Measurements from ENCODE around the gene IGF2. TPM values are rescaled to one million over a fixed set of nuclear protein-coding genes. Genes with fewer than 3 reads are reported as not detected.

Gene IGF2
- total and polyA plus RNA-seq, 2 donors (not counting 3 experiments of a cell fraction or from before 2014, with no cell fraction given): 5.7 to 21.0 TPM

GRCh38 chr11:2180347-2180746 lies 41.2 kb upstream of the IGF2 start:
- Histone ChIP-seq H3K27ac (ENCODE audit: insufficient read depth, low read depth, low read length) (no peak overlapping the region), H3K4me3 (replicated peaks in 1 of 3; ENCODE audit: insufficient read depth in 1 of 3, low read depth in 1 of 3, low read length in 3 of 3) (no peak overlapping the region), H4K20me1 (replicated peaks; ENCODE audit: control insufficient read depth, extremely low read depth, insufficient read depth, low read length) (no peaks in the 10 kb centered on the region), H3K9ac (replicated peaks; ENCODE audit: extremely low read depth, insufficient read depth, low read length) (no peak overlapping the region), H3K79me2 (ENCODE audit: control insufficient read depth, insufficient read depth, low read length) (no peaks in the 10 kb centered on the region), H2AFZ (ENCODE audit: low read depth, low read length) (no peak overlapping the region), H3K27me3 (ENCODE audit: control insufficient read depth in 2 of 2, insufficient read depth in 2 of 2, low read length in 2 of 2) (no peaks in the 10 kb centered on the region), H3K36me3 (ENCODE audit: control insufficient read depth in 2 of 2, extremely low read depth in 1 of 2, insufficient read depth in 2 of 2, low read length in 2 of 2) (no peaks in the 10 kb centered on the region), H3K9me3 (replicated peaks; ENCODE audit: control insufficient read depth, insufficient read depth, low read length) (no peaks in the 10 kb centered on the region), H3K4me1 (ENCODE audit: control insufficient read depth, extremely low read depth, insufficient read depth, low read length) (no peaks in the 10 kb centered on the region), H3K9me1 (replicated peaks; ENCODE audit: control insufficient read depth, extremely low read depth, insufficient read depth, low read length) (no peaks in the 10 kb centered on the region), H3K4me2 (ENCODE audit: insufficient read depth, low read length) (no peak overlapping the region)
- no peak for DNase-seq (ENCODE audit: low read depth, low spot score)
- POLR2A ChIA-PET: no interaction called here
- intact Hi-C loops (cut with micrococcal nuclease): no loop called here
- dilution Hi-C loops (cut with MboI; ENCODE audit: extremely low pct_ligation_motif_present, low sequenced_read_pairs): no loop called here
- BruUV-seq (replicated peaks): no TSS peak
- CTCF ChIA-PET: no interaction called here
- no peak for FAIRE-seq
- TF ChIP-seq FOS (IDR thresholded peaks at IDR 0.05; ENCODE audit: borderline replicate concordance, insufficient read depth, low read length): no peak
- TF ChIP-seq POLR2AphosphoS5 (IDR thresholded peaks at IDR 0.05; ENCODE audit: insufficient read depth, low read depth, low read length): no peak
- no peak for TF ChIP-seq EZH2 (IDR thresholded peaks at IDR 0.05; ENCODE audit: borderline replicate concordance, low read depth, low read length, severe bottlenecking)

DNA sequence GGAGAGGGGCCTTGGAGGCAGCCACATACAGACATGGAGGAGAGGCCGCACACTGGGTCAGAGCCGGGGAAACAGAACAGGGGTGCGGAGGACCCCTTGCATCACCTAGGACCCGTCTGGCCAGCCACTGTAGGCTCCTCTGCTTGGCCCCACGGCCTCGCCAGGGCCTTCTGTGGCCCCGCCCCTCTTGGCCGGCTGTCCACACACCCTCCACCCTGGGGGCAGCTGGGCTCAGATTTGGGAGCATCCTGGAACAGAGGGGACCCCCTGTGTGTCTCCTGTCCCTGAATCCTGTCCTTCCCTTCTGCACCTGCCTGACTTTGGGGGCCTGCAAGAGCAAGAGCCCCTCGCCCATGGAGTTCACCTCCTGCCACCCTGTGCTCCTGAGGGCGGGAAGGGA lies 40.3 kb upstream of the IGF2 start:
- Histone ChIP-seq H3K9me3 (replicated peaks; ENCODE audit: control insufficient read depth, insufficient read depth, low read length) (no peaks in the 10 kb centered on the region), H4K20me1 (replicated peaks; ENCODE audit: control insufficient read depth, extremely low read depth, insufficient read depth, low read length) (no peaks in the 10 kb centered on the region), H3K36me3 (ENCODE audit: control insufficient read depth in 2 of 2, extremely low read depth in 1 of 2, insufficient read depth in 2 of 2, low read length in 2 of 2) (no peaks in the 10 kb centered on the region), H3K79me2 (ENCODE audit: control insufficient read depth, insufficient read depth, low read length) (no peaks in the 10 kb centered on the region), H3K27ac (ENCODE audit: insufficient read depth, low read depth, low read length) (no peak overlapping the region), H2AFZ (ENCODE audit: low read depth, low read length) (no peak overlapping the region), H3K9me1 (replicated peaks; ENCODE audit: control insufficient read depth, extremely low read depth, insufficient read depth, low read length) (no peaks in the 10 kb centered on the region), H3K4me2 (ENCODE audit: insufficient read depth, low read length) (no peak overlapping the region), H3K4me1 (ENCODE audit: control insufficient read depth, extremely low read depth, insufficient read depth, low read length) (no peaks in the 10 kb centered on the region), H3K4me3 (replicated peaks in 1 of 3; ENCODE audit: insufficient read depth in 1 of 3, low read depth in 1 of 3, low read length in 3 of 3) (no peak overlapping the region), H3K27me3 (ENCODE audit: control insufficient read depth in 2 of 2, insufficient read depth in 2 of 2, low read length in 2 of 2) (no peaks in the 10 kb centered on the region), H3K9ac (replicated peaks; ENCODE audit: extremely low read depth, insufficient read depth, low read length) (no peak overlapping the region)
- BruUV-seq (replicated peaks): no TSS peak
- POLR2A ChIA-PET: no interaction called here
- FAIRE-seq (no peak), DNase-seq (ENCODE audit: low read depth, low spot score) (no peak)
- dilution Hi-C loops (cut with MboI; ENCODE audit: extremely low pct_ligation_motif_present, low sequenced_read_pairs): no loop called here
- intact Hi-C loops (cut with micrococcal nuclease): no loop called here
- CTCF ChIA-PET: no interaction called here
- TF ChIP-seq JUN (IDR thresholded peaks at IDR 0.05; ENCODE audit: borderline replicate concordance, insufficient read depth, insufficient read length, low read depth): no peak
- no peak for TF ChIP-seq MYC (IDR thresholded peaks at IDR 0.05; ENCODE audit: low read depth, low read length)
- TF ChIP-seq POLR2AphosphoS5 (IDR thresholded peaks at IDR 0.05; ENCODE audit: insufficient read depth, low read depth, low read length): no peak
- TF ChIP-seq EZH2 (IDR thresholded peaks at IDR 0.05; ENCODE audit: borderline replicate concordance, low read depth, low read length, severe bottlenecking): no peak
- TF ChIP-seq POLR2A (IDR thresholded peaks at IDR 0.05; ENCODE audit: low read depth, low read length): no peak
- no peak for TF ChIP-seq FOS (IDR thresholded peaks at IDR 0.05; ENCODE audit: borderline replicate concordance, insufficient read depth, low read length)
- TF ChIP-seq, protein P1, sequence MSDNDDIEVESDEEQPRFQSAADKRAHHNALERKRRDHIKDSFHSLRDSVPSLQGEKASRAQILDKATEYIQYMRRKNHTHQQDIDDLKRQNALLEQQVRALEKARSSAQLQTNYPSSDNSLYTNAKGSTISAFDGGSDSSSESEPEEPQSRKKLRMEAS (IDR thresholded peaks at IDR 0.05; ENCODE audit: insufficient read depth, insufficient read length): no peak
- no peak for TF ChIP-seq GATA2 (IDR thresholded peaks at IDR 0.05; ENCODE audit: insufficient read depth, insufficient read length, low read depth, low read length)
- no peak for TF ChIP-seq CTCF (IDR thresholded peaks at IDR 0.05; ENCODE audit: extremely low read depth in 1 of 2, insufficient read depth in 1 of 2, low read depth in 1 of 2, low read length in 2 of 2)
